Mesothelial cell of epicardium (in vitro differentiated cells): ENCODE data around the gene CLIC5. TPM values are rescaled to one million over a fixed set of nuclear protein-coding genes. Genes with fewer than 3 reads are reported as not detected.

Source experiments
- DNase-seq, 2 experiments: peaks; one replicate each; pipeline ENCODE4 v3.0.0; 2021; ENCODE audit warnings: low spot score in 2 of 2; ENCODE audit not compliant: unreplicated experiment in 2 of 2
- H3K27ac Mint-ChIP-seq: 2 replicates; pipeline ENCODE4 v1.8.0; 2021; ENCODE audit warnings: mixed read lengths
- H3K27me3 Mint-ChIP-seq: 2 replicates; pipeline ENCODE4 v1.8.0; 2021; ENCODE audit warnings: low read depth, mixed read lengths
- H3K36me3 Mint-ChIP-seq: 2 replicates; pipeline ENCODE4 v1.8.0; 2021; ENCODE audit warnings: mixed read lengths
- H3K4me1 Mint-ChIP-seq: 2 replicates; pipeline ENCODE4 v1.8.0; 2021; ENCODE audit warnings: mixed read lengths
- H3K4me3 Mint-ChIP-seq: 2 replicates; pipeline ENCODE4 v1.8.0; 2021; ENCODE audit warnings: mild to moderate bottlenecking, moderate library complexity, mixed read lengths
- H3K9me3 Mint-ChIP-seq: 2 replicates; pipeline ENCODE4 v1.8.0; 2021; ENCODE audit warnings: mixed read lengths
- total RNA-seq: library from RNA; stranded (reverse); gene quantifications from 3 replicates; pipeline ENCODE4 v1.2.1, GENCODE V29; 2021
- TF ChIP-seq, protein P1 (sequence below): fragments of 200-600 bp; sonication (generic); IDR thresholded peaks from one replicate; pipeline ENCODE4 v1.5.0; 2021; ENCODE audit warnings: antibody characterized with exemption; ENCODE audit not compliant: unreplicated experiment

The CLIC5 gene
- total RNA-seq, 1 donor from 2014 or later = 1.8 TPM

DNA sequence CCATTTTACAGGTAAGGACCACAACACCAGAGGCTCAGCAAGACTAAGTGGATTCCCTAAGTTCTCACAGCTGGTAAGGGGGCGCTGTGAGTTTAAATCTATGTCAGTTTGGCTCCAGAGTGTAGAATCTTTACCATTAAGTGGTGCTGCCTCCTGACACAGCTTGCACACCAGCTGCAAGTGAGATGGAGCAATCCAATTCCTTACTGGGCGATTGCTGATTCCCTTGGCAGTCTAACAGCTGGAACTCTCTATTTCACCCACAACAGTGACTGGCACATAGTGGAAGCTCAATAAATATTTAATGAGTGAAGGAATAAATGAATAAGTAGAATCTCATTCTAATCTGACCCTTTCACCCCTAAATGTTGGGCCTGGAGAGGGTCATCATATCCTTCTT is 176.7 kb downstream of the CLIC5 start:
- Mint-ChIP-seq H3K4me1 (peaks cover 12% of the 10 kb centered on the region), H3K27me3 (no peaks in the 10 kb centered on the region), H3K9me3 (no peaks in the 10 kb centered on the region), H3K27ac (no peak overlapping the region), H3K4me3 (no peak overlapping the region), H3K36me3 (no peaks in the 10 kb centered on the region)
- TF ChIP-seq, protein P1, sequence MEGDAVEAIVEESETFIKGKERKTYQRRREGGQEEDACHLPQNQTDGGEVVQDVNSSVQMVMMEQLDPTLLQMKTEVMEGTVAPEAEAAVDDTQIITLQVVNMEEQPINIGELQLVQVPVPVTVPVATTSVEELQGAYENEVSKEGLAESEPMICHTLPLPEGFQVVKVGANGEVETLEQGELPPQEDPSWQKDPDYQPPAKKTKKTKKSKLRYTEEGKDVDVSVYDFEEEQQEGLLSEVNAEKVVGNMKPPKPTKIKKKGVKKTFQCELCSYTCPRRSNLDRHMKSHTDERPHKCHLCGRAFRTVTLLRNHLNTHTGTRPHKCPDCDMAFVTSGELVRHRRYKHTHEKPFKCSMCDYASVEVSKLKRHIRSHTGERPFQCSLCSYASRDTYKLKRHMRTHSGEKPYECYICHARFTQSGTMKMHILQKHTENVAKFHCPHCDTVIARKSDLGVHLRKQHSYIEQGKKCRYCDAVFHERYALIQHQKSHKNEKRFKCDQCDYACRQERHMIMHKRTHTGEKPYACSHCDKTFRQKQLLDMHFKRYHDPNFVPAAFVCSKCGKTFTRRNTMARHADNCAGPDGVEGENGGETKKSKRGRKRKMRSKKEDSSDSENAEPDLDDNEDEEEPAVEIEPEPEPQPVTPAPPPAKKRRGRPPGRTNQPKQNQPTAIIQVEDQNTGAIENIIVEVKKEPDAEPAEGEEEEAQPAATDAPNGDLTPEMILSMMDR = no peak
- DNase-seq = no peak

- no peaks in the 10 kb centered on the region for H3K9me3 Mint-ChIP-seq
- H3K27me3 Mint-ChIP-seq = no peaks in the 10 kb centered on the region
- TF ChIP-seq, protein P1 = no peak
- peaks cover 12% of the 10 kb centered on the region for H3K4me1 Mint-ChIP-seq
- H3K4me3 Mint-ChIP-seq = no peak overlapping the region
- no peaks in the 10 kb centered on the region for H3K36me3 Mint-ChIP-seq
- no peak overlapping the region for H3K27ac Mint-ChIP-seq
- no peak for DNase-seq
Measured at GRCh38 chr6:45838451-45838850, 177.2 kb downstream of the CLIC5 start.

GRCh38 chr6:45837541-45838200 is 178.0 kb downstream of the CLIC5 start:
- Mint-ChIP-seq H3K4me1 (peaks cover 12% of the 10 kb centered on the region), H3K4me3 (no peak overlapping the region), H3K27ac (no peak overlapping the region), H3K27me3 (no peaks in the 10 kb centered on the region), H3K9me3 (no peaks in the 10 kb centered on the region), H3K36me3 (no peaks in the 10 kb centered on the region)
- no peak for DNase-seq
- TF ChIP-seq, protein P1 = no peak

GRCh38 chr6:45836984-45837383 is 178.7 kb downstream of the CLIC5 start:
- TF ChIP-seq, protein P1 = no peak

GRCh38 chr6:45836438-45836824 is 179.2 kb downstream of the CLIC5 start:
- peaks cover 14% of the 10 kb centered on the region for H3K4me1 Mint-ChIP-seq

More at GRCh38 chr6:45836984-45837383, 178.7 kb downstream of the CLIC5 start:
- no peak overlapping the region for H3K27ac Mint-ChIP-seq
- H3K4me1 Mint-ChIP-seq = peaks cover 12% of the 10 kb centered on the region
- H3K4me3 Mint-ChIP-seq = no peak overlapping the region
- no peaks in the 10 kb centered on the region for H3K36me3 Mint-ChIP-seq
- H3K27me3 Mint-ChIP-seq = no peaks in the 10 kb centered on the region
- no peaks in the 10 kb centered on the region for H3K9me3 Mint-ChIP-seq
- no peak for DNase-seq

More at GRCh38 chr6:45836438-45836824, 179.2 kb downstream of the CLIC5 start:
- no peak for DNase-seq
- H3K27ac Mint-ChIP-seq = no peak overlapping the region
- TF ChIP-seq, protein P1 = no peak
- H3K4me3 Mint-ChIP-seq = no peak overlapping the region
- H3K9me3 Mint-ChIP-seq = no peaks in the 10 kb centered on the region
- H3K27me3 Mint-ChIP-seq = no peaks in the 10 kb centered on the region
- no peaks in the 10 kb centered on the region for H3K36me3 Mint-ChIP-seq
